Measurements from ENCODE around the gene TPK1. TPM values are rescaled to one million over a fixed set of nuclear protein-coding genes. Genes with fewer than 3 reads are reported as not detected.
A peak's percentile ranks its signal among the peaks of the same experiment; 100 is the strongest.

Gene TPK1
- total RNA-seq, 1 experiment from 2014 or later, result 3.3 TPM

GRCh38 chr7:144854839-144855424 is 19.1 kb upstream of the TPK1 start:
- CTCF ChIA-PET, result no interaction called here
- intact Hi-C loops (cut with micrococcal nuclease; ENCODE audit: unreplicated experiment), result loop anchor here (2.0 to 10.0 kb wide), 2 partner anchors 180 to 1236 kb away; no protein-coding TSS in a partner anchor
- peaks cover 3% of the 10 kb centered on the region; the same call in 1 of the 2 replicates for H3K27me3 ChIP-seq (ENCODE audit: control insufficient read depth, insufficient read depth, low read length)
- no TSS peak for BruUV-seq (replicated peaks)
- DNase-seq (ENCODE audit: low read depth, low spot score) (no peak), ATAC-seq (peak; percentile 68; the same call in 1 of the 2 replicates)
- H3K9me3 ChIP-seq (ENCODE audit: control insufficient read depth, insufficient read depth, low read depth, low read length), result no peaks in the 10 kb centered on the region
- no peak overlapping the region for H3K4me3 ChIP-seq (ENCODE audit: low read depth in 2 of 2, low read length in 2 of 2)
- peaks cover 5% of the 10 kb centered on the region for H3K4me1 ChIP-seq (ENCODE audit: control insufficient read depth, insufficient read depth, low read length)
- TF ChIP-seq REST (IDR thresholded peaks at IDR 0.05; ENCODE audit: insufficient read depth in 1 of 2, low read depth in 2 of 2, low read length in 1 of 2) (no peak), CTCF (IDR thresholded peaks at IDR 0.05) (peak; percentile 74; the same call in 1 of the 2 replicates)
- POLR2A ChIA-PET, result no interaction called here
- no peak overlapping the region for H3K27ac ChIP-seq (ENCODE audit: low read length)
- in situ Hi-C loops (cut with HindIII; ENCODE audit: low pct_unique_long_range_greater_than_20kb, low sequenced_read_pairs), result no loop called here
- no peaks in the 10 kb centered on the region for H3K36me3 ChIP-seq (ENCODE audit: control insufficient read depth, insufficient read depth, low read length)

GRCh38 chr7:144853542-144853941 is 17.7 kb upstream of the TPK1 start:
- TF ChIP-seq TCF7L2 (IDR thresholded peaks at IDR 0.05; ENCODE audit: low read depth, low read length) (no peak), POLR2AphosphoS5 (IDR thresholded peaks at IDR 0.05; ENCODE audit: low read depth, low read length) (no peak), CTCF (IDR thresholded peaks at IDR 0.05) (no peak), REST (IDR thresholded peaks at IDR 0.05; ENCODE audit: insufficient read depth in 1 of 2, low read depth in 2 of 2, low read length in 1 of 2) (no peak), SIN3A (IDR thresholded peaks at IDR 0.05; ENCODE audit: borderline replicate concordance, insufficient read depth, low read depth, low read length) (no peak)
- no peak for ATAC-seq
- CTCF ChIA-PET, result no interaction called here
- H3K4me1 ChIP-seq (ENCODE audit: control insufficient read depth, insufficient read depth, low read length), result peaks cover 5% of the 10 kb centered on the region
- H3K36me3 ChIP-seq (ENCODE audit: control insufficient read depth, insufficient read depth, low read length), result no peaks in the 10 kb centered on the region
- H3K4me3 ChIP-seq (ENCODE audit: low read depth in 2 of 2, low read length in 2 of 2), result 0 out of 4 replicates have a peak overlapping the region, but pooled peaks of 1 of the 2 experiments have one; percentile 1
- no peaks in the 10 kb centered on the region for H3K9me3 ChIP-seq (ENCODE audit: control insufficient read depth, insufficient read depth, low read depth, low read length)
- H3K27ac ChIP-seq (ENCODE audit: low read length), result no peak overlapping the region
- peaks cover 3% of the 10 kb centered on the region; the same call in 1 of the 2 replicates for H3K27me3 ChIP-seq (ENCODE audit: control insufficient read depth, insufficient read depth, low read length)
- intact Hi-C loops (cut with micrococcal nuclease; ENCODE audit: unreplicated experiment) (loop anchor here (10.0 kb wide), 1 partner anchor 181 kb away; no protein-coding TSS in a partner anchor), in situ Hi-C loops (cut with HindIII; ENCODE audit: low pct_unique_long_range_greater_than_20kb, low sequenced_read_pairs) (no loop called here)
- BruUV-seq (replicated peaks), result no TSS peak
- POLR2A ChIA-PET, result no interaction called here
- DNase-seq (ENCODE audit: low read depth, low spot score), result no peak

All from Panc1 (cell line).